Panc1 (cell line): ENCODE measurements around the gene FBLN1.

Experiments used
- CTCF ChIP-seq: fragments of 450-650 bp; IDR thresholded peaks from 2 replicates; pipeline ENCODE4 v1.5.1; 2017; ENCODE audit warnings: mild to moderate bottlenecking
- POLR2AphosphoS5 ChIP-seq: IDR thresholded peaks from 2 replicates; pipeline ENCODE4 v1.6.1; 2012; ENCODE audit warnings: mild to moderate bottlenecking, low read depth, low read length, moderate library complexity

DNA sequence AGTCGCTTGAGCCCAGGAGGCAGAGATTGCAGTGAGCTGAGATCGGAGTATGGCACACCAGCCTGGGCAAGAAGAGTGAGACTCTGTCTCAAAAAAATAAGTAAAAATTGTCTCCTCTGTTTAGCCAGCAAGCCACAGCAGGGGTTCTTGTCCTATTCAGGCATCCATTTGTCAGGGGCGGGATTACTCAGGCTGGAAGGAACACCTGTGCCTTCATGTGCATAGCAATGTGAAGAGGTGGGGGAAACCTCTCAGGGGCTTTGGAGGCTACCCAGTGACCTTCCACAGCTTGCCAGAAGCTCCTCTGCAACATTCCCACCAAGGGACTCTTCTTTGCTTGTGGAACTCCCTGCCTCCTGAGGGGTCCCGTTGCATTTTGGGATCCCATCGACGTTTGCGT is 63.3 kb downstream of the FBLN1 start:
- no peak for TF ChIP-seq CTCF
- TF ChIP-seq POLR2AphosphoS5 = no peak
